Mucosa of rectum (tissue), 2 donors: ENCODE results near the gene ZFYVE1.
"Not testable (repeated sequence)": the region's sequence is repeated elsewhere in the genome, so short reads cannot be mapped to it uniquely, and the experiment has no call there.

Source experiments
- H3K27ac ChIP-seq, 2 donors: one replicate each; pipeline ENCODE4 v1.7.0; 2013; ENCODE audit warnings: inconsistent platforms in 2 of 2, low read depth in 2 of 2, low read length in 2 of 2
- H3K27me3 ChIP-seq, 2 donors: one replicate each; pipeline ENCODE4 v1.7.0; 2013; ENCODE audit warnings: low read length in 2 of 2; ENCODE audit not compliant: control insufficient read depth in 2 of 2, insufficient read depth in 2 of 2
- H3K36me3 ChIP-seq, 2 donors: one replicate each; pipeline ENCODE4 v1.7.0; 2013; ENCODE audit warnings: low read length in 2 of 2; ENCODE audit not compliant: control insufficient read depth in 2 of 2, insufficient read depth in 2 of 2
- H3K4me1 ChIP-seq, 2 donors: one replicate each; pipeline ENCODE4 v1.7.0; 2013; ENCODE audit warnings: low read length in 2 of 2, mild to moderate bottlenecking in 1 of 2; ENCODE audit not compliant: control insufficient read depth in 2 of 2, insufficient read depth in 2 of 2
- H3K4me3 ChIP-seq, 2 donors: one replicate each; pipeline ENCODE4 v1.7.0; 2013; ENCODE audit warnings: low read length in 2 of 2
- H3K9ac ChIP-seq, 2 donors: one replicate each; pipeline ENCODE4 v1.7.0; 2013; ENCODE audit warnings: low read length in 2 of 2, low read depth in 1 of 2, mild to moderate bottlenecking in 1 of 2
- H3K9me3 ChIP-seq, 2 donors: one replicate each; pipeline ENCODE4 v1.7.0; 2013; ENCODE audit warnings: low read length in 2 of 2; ENCODE audit not compliant: control insufficient read depth in 2 of 2
- donor health status: healthy.
- donor health status: Normal muscosa, but diverticular disease.

Gene ZFYVE1

GRCh38 chr14:73008501-73008900, 18.4 kb downstream of the ZFYVE1 start:
- H3K4me3 ChIP-seq = no peak overlapping the region
- H3K9ac ChIP-seq = no peak overlapping the region
- H3K27ac ChIP-seq = peak overlapping the region in 1 of 2 donors; percentile 25
- H3K9me3 ChIP-seq = no peaks in the 10 kb centered on the region
- no peaks in the 10 kb centered on the region for H3K4me1 ChIP-seq
- H3K36me3 ChIP-seq = peaks cover 0 to 10% of the 10 kb centered on the region in 2 donors
- H3K27me3 ChIP-seq = no peaks in the 10 kb centered on the region

GRCh38 chr14:73007835-73008234, 19.1 kb downstream of the ZFYVE1 start:
- Histone ChIP-seq H3K36me3 (peaks cover 0 to 10% of the 10 kb centered on the region in 2 donors), H3K9ac (no peak overlapping the region), H3K27me3 (no peaks in the 10 kb centered on the region), H3K4me1 (no peaks in the 10 kb centered on the region), H3K9me3 (no peaks in the 10 kb centered on the region), H3K4me3 (no peak overlapping the region), H3K27ac (peak overlapping the region in 1 of 2 donors; percentile 2)

- H3K27me3 ChIP-seq, H3K4me3 ChIP-seq, H3K9me3 ChIP-seq, H3K36me3 ChIP-seq, H3K27ac ChIP-seq, H3K9ac ChIP-seq, H3K4me1 ChIP-seq: not testable (repeated sequence)
Observed at GRCh38 chr14:73004641-73005040, 22.3 kb downstream of the ZFYVE1 start.

- Histone ChIP-seq H3K4me3 (no peak overlapping the region), H3K4me1 (no peaks in the 10 kb centered on the region), H3K36me3 (peaks cover 4 to 7% of the 10 kb centered on the region in 2 donors), H3K9ac (no peak overlapping the region), H3K9me3 (no peaks in the 10 kb centered on the region), H3K27me3 (no peaks in the 10 kb centered on the region), H3K27ac (no peak overlapping the region)
Observed at GRCh38 chr14:73003681-73004080, 23.2 kb downstream of the ZFYVE1 start.

GRCh38 chr14:73000073-73000472, 26.8 kb downstream of the ZFYVE1 start:
- Histone ChIP-seq H3K4me3 (no peak overlapping the region), H3K4me1 (no peaks in the 10 kb centered on the region), H3K9ac (no peak overlapping the region), H3K27me3 (no peaks in the 10 kb centered on the region), H3K27ac (no peak overlapping the region), H3K36me3 (peaks cover 20 to 26% of the 10 kb centered on the region in 2 donors), H3K9me3 (no peaks in the 10 kb centered on the region)

GRCh38 chr14:72999316-72999715, 27.6 kb downstream of the ZFYVE1 start:
- Histone ChIP-seq H3K4me3 (no peak overlapping the region), H3K9ac (no peak overlapping the region), H3K27me3 (no peaks in the 10 kb centered on the region), H3K4me1 (no peaks in the 10 kb centered on the region), H3K36me3 (peaks cover 22 to 29% of the 10 kb centered on the region in 2 donors), H3K9me3 (no peaks in the 10 kb centered on the region), H3K27ac (no peak overlapping the region)

- Histone ChIP-seq H3K4me3 (no peak overlapping the region), H3K9me3 (no peaks in the 10 kb centered on the region), H3K36me3 (peaks cover 22 to 28% of the 10 kb centered on the region in 2 donors), H3K27me3 (no peaks in the 10 kb centered on the region), H3K9ac (no peak overlapping the region), H3K27ac (no peak overlapping the region), H3K4me1 (no peaks in the 10 kb centered on the region)
Observed at GRCh38 chr14:72998252-72998903, 28.5 kb downstream of the ZFYVE1 start.

- H3K4me1 ChIP-seq = no peaks in the 10 kb centered on the region
- H3K27ac ChIP-seq = no peak overlapping the region
- no peaks in the 10 kb centered on the region for H3K9me3 ChIP-seq
- no peaks in the 10 kb centered on the region for H3K27me3 ChIP-seq
- peaks cover 31 to 35% of the 10 kb centered on the region in 2 donors for H3K36me3 ChIP-seq
- H3K9ac ChIP-seq = no peak overlapping the region
- H3K4me3 ChIP-seq = no peak overlapping the region
Observed at GRCh38 chr14:72996916-72997315, 30.0 kb downstream of the ZFYVE1 start.

GRCh38 chr14:72990171-72990570, 36.7 kb downstream of the ZFYVE1 start:
- no peaks in the 10 kb centered on the region for H3K27me3 ChIP-seq
- peaks cover 18 to 22% of the 10 kb centered on the region in 2 donors for H3K36me3 ChIP-seq
- no peaks in the 10 kb centered on the region for H3K9me3 ChIP-seq
- no peak overlapping the region for H3K27ac ChIP-seq
- H3K4me1 ChIP-seq = no peaks in the 10 kb centered on the region
- no peak overlapping the region for H3K4me3 ChIP-seq
- H3K9ac ChIP-seq = no peak overlapping the region

GRCh38 chr14:72986857-72987256, 40.0 kb downstream of the ZFYVE1 start:
- H3K27me3 ChIP-seq = no peaks in the 10 kb centered on the region

More at GRCh38 chr14:72986857-72987256, 40.0 kb downstream of the ZFYVE1 start:
- H3K9me3 ChIP-seq = no peaks in the 10 kb centered on the region
- no peak overlapping the region for H3K4me3 ChIP-seq
- H3K4me1 ChIP-seq = no peaks in the 10 kb centered on the region
- no peak overlapping the region for H3K27ac ChIP-seq
- peaks cover 10 to 20% of the 10 kb centered on the region in 2 donors for H3K36me3 ChIP-seq
- H3K9ac ChIP-seq = no peak overlapping the region
